ENCODE measurements around the gene VPS29.

- no peak for TF ChIP-seq EZH2phosphoT487 (IDR thresholded peaks at IDR 0.05; ENCODE audit: unreplicated experiment)
- TF ChIP-seq POLR2AphosphoS5 (IDR thresholded peaks at IDR 0.05; ENCODE audit: low read depth) = no peak
- TF ChIP-seq, protein P1, sequence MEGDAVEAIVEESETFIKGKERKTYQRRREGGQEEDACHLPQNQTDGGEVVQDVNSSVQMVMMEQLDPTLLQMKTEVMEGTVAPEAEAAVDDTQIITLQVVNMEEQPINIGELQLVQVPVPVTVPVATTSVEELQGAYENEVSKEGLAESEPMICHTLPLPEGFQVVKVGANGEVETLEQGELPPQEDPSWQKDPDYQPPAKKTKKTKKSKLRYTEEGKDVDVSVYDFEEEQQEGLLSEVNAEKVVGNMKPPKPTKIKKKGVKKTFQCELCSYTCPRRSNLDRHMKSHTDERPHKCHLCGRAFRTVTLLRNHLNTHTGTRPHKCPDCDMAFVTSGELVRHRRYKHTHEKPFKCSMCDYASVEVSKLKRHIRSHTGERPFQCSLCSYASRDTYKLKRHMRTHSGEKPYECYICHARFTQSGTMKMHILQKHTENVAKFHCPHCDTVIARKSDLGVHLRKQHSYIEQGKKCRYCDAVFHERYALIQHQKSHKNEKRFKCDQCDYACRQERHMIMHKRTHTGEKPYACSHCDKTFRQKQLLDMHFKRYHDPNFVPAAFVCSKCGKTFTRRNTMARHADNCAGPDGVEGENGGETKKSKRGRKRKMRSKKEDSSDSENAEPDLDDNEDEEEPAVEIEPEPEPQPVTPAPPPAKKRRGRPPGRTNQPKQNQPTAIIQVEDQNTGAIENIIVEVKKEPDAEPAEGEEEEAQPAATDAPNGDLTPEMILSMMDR (conservative IDR thresholded peaks at IDR 0.05; ENCODE audit: low read depth in 2 of 2) = no peak
- no peak for TF ChIP-seq JUNB (IDR thresholded peaks at IDR 0.05; ENCODE audit: unreplicated experiment)
- no peak for TF ChIP-seq CREB1 (CRISPR knock-in tag; IDR thresholded peaks at IDR 0.05; ENCODE audit: low read depth)
- no peak for TF ChIP-seq EZH2 (IDR thresholded peaks at IDR 0.05; ENCODE audit: low read depth, unreplicated experiment)
- TF ChIP-seq ZNF331 (CRISPR knock-in tag; IDR thresholded peaks at IDR 0.05; ENCODE audit: low read depth) = no peak
- no peak for TF ChIP-seq REST (IDR thresholded peaks at IDR 0.05; ENCODE audit: unreplicated experiment)
- TF ChIP-seq ZNF114 (CRISPR knock-in tag; IDR thresholded peaks at IDR 0.05) = no peak
- no peak for TF ChIP-seq STAT1 (IDR thresholded peaks at IDR 0.05; ENCODE audit: unreplicated experiment)
- TF ChIP-seq ETS1 (IDR thresholded peaks at IDR 0.05) = no peak
- TF ChIP-seq, protein P2, sequence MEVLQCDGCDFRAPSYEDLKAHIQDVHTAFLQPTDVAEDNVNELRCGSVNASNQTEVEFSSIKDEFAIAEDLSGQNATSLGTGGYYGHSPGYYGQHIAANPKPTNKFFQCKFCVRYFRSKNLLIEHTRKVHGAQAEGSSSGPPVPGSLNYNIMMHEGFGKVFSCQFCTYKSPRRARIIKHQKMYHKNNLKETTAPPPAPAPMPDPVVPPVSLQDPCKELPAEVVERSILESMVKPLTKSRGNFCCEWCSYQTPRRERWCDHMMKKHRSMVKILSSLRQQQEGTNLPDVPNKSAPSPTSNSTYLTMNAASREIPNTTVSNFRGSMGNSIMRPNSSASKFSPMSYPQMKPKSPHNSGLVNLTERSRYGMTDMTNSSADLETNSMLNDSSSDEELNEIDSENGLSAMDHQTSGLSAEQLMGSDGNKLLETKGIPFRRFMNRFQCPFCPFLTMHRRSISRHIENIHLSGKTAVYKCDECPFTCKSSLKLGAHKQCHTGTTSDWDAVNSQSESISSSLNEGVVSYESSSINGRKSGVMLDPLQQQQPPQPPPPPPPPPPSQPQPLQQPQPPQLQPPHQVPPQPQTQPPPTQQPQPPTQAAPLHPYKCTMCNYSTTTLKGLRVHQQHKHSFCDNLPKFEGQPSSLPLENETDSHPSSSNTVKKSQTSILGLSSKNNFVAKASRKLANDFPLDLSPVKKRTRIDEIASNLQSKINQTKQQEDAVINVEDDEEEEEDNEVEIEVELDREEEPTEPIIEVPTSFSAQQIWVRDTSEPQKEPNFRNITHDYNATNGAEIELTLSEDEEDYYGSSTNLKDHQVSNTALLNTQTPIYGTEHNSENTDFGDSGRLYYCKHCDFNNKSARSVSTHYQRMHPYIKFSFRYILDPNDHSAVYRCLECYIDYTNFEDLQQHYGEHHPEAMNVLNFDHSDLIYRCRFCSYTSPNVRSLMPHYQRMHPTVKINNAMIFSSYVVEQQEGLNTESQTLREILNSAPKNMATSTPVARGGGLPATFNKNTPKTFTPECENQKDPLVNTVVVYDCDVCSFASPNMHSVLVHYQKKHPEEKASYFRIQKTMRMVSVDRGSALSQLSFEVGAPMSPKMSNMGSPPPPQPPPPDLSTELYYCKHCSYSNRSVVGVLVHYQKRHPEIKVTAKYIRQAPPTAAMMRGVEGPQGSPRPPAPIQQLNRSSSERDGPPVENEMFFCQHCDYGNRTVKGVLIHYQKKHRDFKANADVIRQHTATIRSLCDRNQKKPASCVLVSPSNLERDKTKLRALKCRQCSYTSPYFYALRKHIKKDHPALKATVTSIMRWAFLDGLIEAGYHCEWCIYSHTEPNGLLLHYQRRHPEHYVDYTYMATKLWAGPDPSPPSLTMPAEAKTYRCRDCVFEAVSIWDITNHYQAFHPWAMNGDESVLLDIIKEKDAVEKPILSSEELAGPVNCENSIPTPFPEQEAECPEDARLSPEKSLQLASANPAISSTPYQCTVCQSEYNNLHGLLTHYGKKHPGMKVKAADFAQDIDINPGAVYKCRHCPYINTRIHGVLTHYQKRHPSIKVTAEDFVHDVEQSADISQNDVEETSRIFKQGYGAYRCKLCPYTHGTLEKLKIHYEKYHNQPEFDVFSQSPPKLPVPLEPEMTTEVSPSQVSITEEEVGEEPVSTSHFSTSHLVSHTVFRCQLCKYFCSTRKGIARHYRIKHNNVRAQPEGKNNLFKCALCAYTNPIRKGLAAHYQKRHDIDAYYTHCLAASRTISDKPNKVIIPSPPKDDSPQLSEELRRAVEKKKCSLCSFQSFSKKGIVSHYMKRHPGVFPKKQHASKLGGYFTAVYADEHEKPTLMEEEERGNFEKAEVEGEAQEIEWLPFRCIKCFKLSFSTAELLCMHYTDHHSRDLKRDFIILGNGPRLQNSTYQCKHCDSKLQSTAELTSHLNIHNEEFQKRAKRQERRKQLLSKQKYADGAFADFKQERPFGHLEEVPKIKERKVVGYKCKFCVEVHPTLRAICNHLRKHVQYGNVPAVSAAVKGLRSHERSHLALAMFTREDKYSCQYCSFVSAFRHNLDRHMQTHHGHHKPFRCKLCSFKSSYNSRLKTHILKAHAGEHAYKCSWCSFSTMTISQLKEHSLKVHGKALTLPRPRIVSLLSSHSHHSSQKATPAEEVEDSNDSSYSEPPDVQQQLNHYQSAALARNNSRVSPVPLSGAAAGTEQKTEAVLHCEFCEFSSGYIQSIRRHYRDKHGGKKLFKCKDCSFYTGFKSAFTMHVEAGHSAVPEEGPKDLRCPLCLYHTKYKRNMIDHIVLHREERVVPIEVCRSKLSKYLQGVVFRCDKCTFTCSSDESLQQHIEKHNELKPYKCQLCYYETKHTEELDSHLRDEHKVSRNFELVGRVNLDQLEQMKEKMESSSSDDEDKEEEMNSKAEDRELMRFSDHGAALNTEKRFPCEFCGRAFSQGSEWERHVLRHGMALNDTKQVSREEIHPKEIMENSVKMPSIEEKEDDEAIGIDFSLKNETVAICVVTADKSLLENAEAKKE (CRISPR knock-in tag; IDR thresholded peaks at IDR 0.05) = no peak
- no peak for TF ChIP-seq NANOG (IDR thresholded peaks at IDR 0.05; ENCODE audit: borderline replicate concordance)
Measured at GRCh38 chr12:110466791-110467190, 35.1 kb downstream of the VPS29 start.
